HEK293 (cell line): ENCODE results near the gene C2orf49.

ENCODE experiments used
- CTCF ChIA-PET: fragments of 350-600 bp; formaldehyde crosslinking; extraction: SDS; loops from one replicate; lab custom pipeline; 2021; ENCODE audit warnings: antibody characterized with exemption; lab: Yijun Ruan, JAX
- POLR2A ChIA-PET: fragments of 300-600 bp; formaldehyde crosslinking; extraction: SDS; loops from one replicate; lab custom pipeline; 2020; ENCODE audit warnings: antibody characterized with exemption, inconsistent platforms; lab: Yijun Ruan, JAX
- H3K27ac ChIP-seq: fragments of 200-500 bp; sonication (Bioruptor generic); 2 replicates; pipeline ENCODE4 v1.5.1; 2014; ENCODE audit warnings: low read depth, low read length, control low read depth, inconsistent platforms; ENCODE audit errors: extremely low read depth
- H3K36me3 ChIP-seq, 2 experiments: fragments of 200-500 bp in 1 of 2; sonication (Bioruptor generic) in 1 of 2; 1 replicate in 1 of 2; 2 replicates in 1 of 2; pipeline ENCODE4 v1.5.1; 2014 to 2017; ENCODE audit warnings: inconsistent platforms in 2 of 2, low read length in 2 of 2; ENCODE audit not compliant: control insufficient read depth in 2 of 2, insufficient read depth in 1 of 2
- H3K4me1 ChIP-seq: fragments of 200-500 bp; sonication (Bioruptor generic); 2 replicates; pipeline ENCODE4 v1.5.1; 2014; ENCODE audit warnings: mild to moderate bottlenecking, low read length, inconsistent platforms; ENCODE audit not compliant: control insufficient read depth, insufficient read depth
- H3K4me3 ChIP-seq: 2 replicates; pipeline ENCODE4 v1.5.1; 2011; ENCODE audit warnings: low read depth, mild to moderate bottlenecking, control low read depth, low read length, moderate library complexity
- H3K9me3 ChIP-seq: fragments of 200-500 bp; sonication (Bioruptor generic); 2 replicates; pipeline ENCODE4 v1.5.1; 2014; ENCODE audit warnings: low read depth, low read length, inconsistent platforms; ENCODE audit not compliant: control insufficient read depth, insufficient read depth
- GLI2 ChIP-seq: fragments of 450-650 bp; formaldehyde crosslinking; IDR thresholded peaks from 2 replicates; pipeline ENCODE4; 2017; ENCODE audit warnings: missing biosample characterization, missing genetic modification characterization, low read depth, borderline replicate concordance
- KLF17 ChIP-seq: fragments of 450-650 bp; formaldehyde crosslinking; IDR thresholded peaks from 2 replicates; pipeline ENCODE4 v1.5.1; 2016; ENCODE audit warnings: missing biosample characterization, missing genetic modification characterization
- KLF9 ChIP-seq: fragments of 450-650 bp; formaldehyde crosslinking; IDR thresholded peaks from 2 replicates; pipeline ENCODE4 v1.5.1; 2016; ENCODE audit warnings: missing biosample characterization, missing genetic modification characterization, low read depth
- SETDB1 ChIP-seq: IDR thresholded peaks from one replicate; pipeline ENCODE4 v1.6.1; 2017; ENCODE audit warnings: mild to moderate bottlenecking, low read length, moderate library complexity, mixed read lengths; ENCODE audit not compliant: insufficient read length
- SP7 ChIP-seq: fragments of 450-650 bp; formaldehyde crosslinking; IDR thresholded peaks from 2 replicates; pipeline ENCODE4 v1.5.1; 2016; ENCODE audit warnings: missing biosample characterization, missing genetic modification characterization
- ZFP37 ChIP-seq: fragments of 450-650 bp; formaldehyde crosslinking; IDR thresholded peaks from 2 replicates; pipeline ENCODE4 v1.5.1; 2016; ENCODE audit warnings: missing biosample characterization, missing genetic modification characterization
- ZNF132 ChIP-seq: fragments of 450-650 bp; formaldehyde crosslinking; IDR thresholded peaks from 2 replicates; pipeline ENCODE4 v1.5.1; 2017; ENCODE audit warnings: missing biosample characterization, missing genetic modification characterization, borderline replicate concordance
- ZNF274 ChIP-seq, 2 experiments: fragments of 200-500 bp in 1 of 2; fragments of 450-650 bp in 1 of 2; sonication (Bioruptor generic) in 1 of 2; formaldehyde crosslinking in 1 of 2; IDR thresholded peaks; 2 replicates each; pipeline versions ENCODE4 v1.5.1 to v1.6.1; 2014 to 2016; ENCODE audit warnings: borderline replicate concordance in 1 of 2, inconsistent platforms in 1 of 2, low read length in 1 of 2, missing biosample characterization in 1 of 2, missing genetic modification characterization in 1 of 2
- ZNF311 ChIP-seq: fragments of 450-650 bp; formaldehyde crosslinking; IDR thresholded peaks from 2 replicates; pipeline ENCODE4 v1.5.1; 2017; ENCODE audit warnings: missing biosample characterization, missing genetic modification characterization, borderline replicate concordance
- ZNF37A ChIP-seq: fragments of 450-650 bp; IDR thresholded peaks from 2 replicates; pipeline ENCODE4 v1.5.1; 2018; ENCODE audit warnings: missing biosample characterization, missing genetic modification characterization
- ZNF416 ChIP-seq: fragments of 450-650 bp; formaldehyde crosslinking; IDR thresholded peaks from 2 replicates; pipeline ENCODE4 v1.5.1; 2016; ENCODE audit warnings: missing biosample characterization, missing genetic modification characterization
- ZNF610 ChIP-seq: fragments of 450-650 bp; formaldehyde crosslinking; IDR thresholded peaks from 2 replicates; pipeline ENCODE4 v1.5.1; 2016; ENCODE audit warnings: missing biosample characterization, missing genetic modification characterization, borderline replicate concordance
- ZNF664 ChIP-seq: fragments of 450-650 bp; formaldehyde crosslinking; IDR thresholded peaks from 2 replicates; pipeline ENCODE4 v1.5.1; 2016; ENCODE audit warnings: missing biosample characterization, missing genetic modification characterization
- ZNF677 ChIP-seq: fragments of 450-650 bp; IDR thresholded peaks from 2 replicates; pipeline ENCODE4 v1.5.0; 2018; ENCODE audit warnings: missing biosample characterization, mild to moderate bottlenecking, missing genetic modification characterization, moderate library complexity
- ZNF704 ChIP-seq: fragments of 450-650 bp; formaldehyde crosslinking; IDR thresholded peaks from 2 replicates; pipeline ENCODE4 v1.5.1; 2016; ENCODE audit warnings: missing biosample characterization, missing genetic modification characterization
- ZNF747 ChIP-seq: fragments of 450-650 bp; formaldehyde crosslinking; IDR thresholded peaks from 2 replicates; pipeline ENCODE4 v1.5.1; 2016; ENCODE audit warnings: missing biosample characterization, missing genetic modification characterization
- ZNF777 ChIP-seq: fragments of 450-650 bp; formaldehyde crosslinking; IDR thresholded peaks from 2 replicates; pipeline ENCODE4 v1.5.1; 2017; ENCODE audit warnings: missing biosample characterization, missing genetic modification characterization, borderline replicate concordance
- TF ChIP-seq, protein P1 (sequence below): fragments of 450-650 bp; formaldehyde crosslinking; IDR thresholded peaks from 2 replicates; pipeline ENCODE4 v1.5.1; 2016; ENCODE audit warnings: missing biosample characterization, missing genetic modification characterization
- TF ChIP-seq, protein P2 (sequence below): fragments of 450-650 bp; formaldehyde crosslinking; IDR thresholded peaks from 2 replicates; pipeline ENCODE4 v1.5.1; 2016; ENCODE audit warnings: missing biosample characterization, missing genetic modification characterization, borderline replicate concordance
- TF ChIP-seq, protein P3 (sequence below): fragments of 450-650 bp; formaldehyde crosslinking; IDR thresholded peaks from 2 replicates; pipeline ENCODE4 v1.5.1; 2016; ENCODE audit warnings: missing biosample characterization, missing genetic modification characterization

Gene C2orf49

GRCh38 chr2:105317937-105318336 is 19.4 kb upstream of the C2orf49 start:
- Histone ChIP-seq H3K36me3 (no peaks in the 10 kb centered on the region; a peak in 1 of 3 replicates), H3K27ac (no peak overlapping the region), H3K9me3 (no peaks in the 10 kb centered on the region), H3K4me3 (no peak overlapping the region), H3K4me1 (peaks cover 14% of the 10 kb centered on the region)
- ChIA-PET POLR2A (no interaction called here), CTCF (interaction anchor here (0.6 kb wide), 1 partner anchor 256 kb away, joined by 6 read pairs; no protein-coding TSS in a partner anchor)
- TF ChIP-seq ZNF747 (tag by site-specific recombination) = no peak
- no peak for TF ChIP-seq ZNF132 (tag by site-specific recombination)
- no peak for TF ChIP-seq ZNF274 (IDR thresholded peaks at IDR 0.05; ENCODE audit: low read length)
- TF ChIP-seq ZNF274 (tag by site-specific recombination; IDR thresholded peaks at IDR 0.05; ENCODE audit: borderline replicate concordance) = no peak
- no peak for TF ChIP-seq ZNF37A (tag by site-specific recombination)
- TF ChIP-seq ZNF704 (tag by site-specific recombination) = no peak
- TF ChIP-seq, protein P1, sequence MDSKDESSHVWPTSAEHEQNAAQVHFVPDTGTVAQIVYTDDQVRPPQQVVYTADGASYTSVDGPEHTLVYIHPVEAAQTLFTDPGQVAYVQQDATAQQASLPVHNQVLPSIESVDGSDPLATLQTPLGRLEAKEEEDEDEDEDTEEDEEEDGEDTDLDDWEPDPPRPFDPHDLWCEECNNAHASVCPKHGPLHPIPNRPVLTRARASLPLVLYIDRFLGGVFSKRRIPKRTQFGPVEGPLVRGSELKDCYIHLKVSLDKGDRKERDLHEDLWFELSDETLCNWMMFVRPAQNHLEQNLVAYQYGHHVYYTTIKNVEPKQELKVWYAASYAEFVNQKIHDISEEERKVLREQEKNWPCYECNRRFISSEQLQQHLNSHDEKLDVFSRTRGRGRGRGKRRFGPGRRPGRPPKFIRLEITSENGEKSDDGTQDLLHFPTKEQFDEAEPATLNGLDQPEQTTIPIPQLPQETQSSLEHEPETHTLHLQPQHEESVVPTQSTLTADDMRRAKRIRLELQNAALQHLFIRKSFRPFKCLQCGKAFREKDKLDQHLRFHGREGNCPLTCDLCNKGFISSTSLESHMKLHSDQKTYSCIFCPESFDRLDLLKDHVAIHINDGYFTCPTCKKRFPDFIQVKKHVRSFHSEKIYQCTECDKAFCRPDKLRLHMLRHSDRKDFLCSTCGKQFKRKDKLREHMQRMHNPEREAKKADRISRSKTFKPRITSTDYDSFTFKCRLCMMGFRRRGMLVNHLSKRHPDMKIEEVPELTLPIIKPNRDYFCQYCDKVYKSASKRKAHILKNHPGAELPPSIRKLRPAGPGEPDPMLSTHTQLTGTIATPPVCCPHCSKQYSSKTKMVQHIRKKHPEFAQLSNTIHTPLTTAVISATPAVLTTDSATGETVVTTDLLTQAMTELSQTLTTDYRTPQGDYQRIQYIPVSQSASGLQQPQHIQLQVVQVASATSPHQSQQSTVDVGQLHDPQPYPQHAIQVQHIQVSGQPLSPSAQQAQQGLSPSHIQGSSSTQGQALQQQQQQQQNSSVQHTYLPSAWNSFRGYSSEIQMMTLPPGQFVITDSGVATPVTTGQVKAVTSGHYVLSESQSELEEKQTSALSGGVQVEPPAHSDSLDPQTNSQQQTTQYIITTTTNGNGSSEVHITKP = no peak
- no peak for TF ChIP-seq KLF9
- no peak for TF ChIP-seq ZNF416 (tag by site-specific recombination)
- no peak for TF ChIP-seq GLI2 (tag by site-specific recombination)
- no peak for TF ChIP-seq ZNF311 (tag by site-specific recombination)
- no peak for TF ChIP-seq SETDB1
- TF ChIP-seq SP7 (tag by site-specific recombination) = no peak
- TF ChIP-seq ZFP37 = no peak
- TF ChIP-seq, protein P2, sequence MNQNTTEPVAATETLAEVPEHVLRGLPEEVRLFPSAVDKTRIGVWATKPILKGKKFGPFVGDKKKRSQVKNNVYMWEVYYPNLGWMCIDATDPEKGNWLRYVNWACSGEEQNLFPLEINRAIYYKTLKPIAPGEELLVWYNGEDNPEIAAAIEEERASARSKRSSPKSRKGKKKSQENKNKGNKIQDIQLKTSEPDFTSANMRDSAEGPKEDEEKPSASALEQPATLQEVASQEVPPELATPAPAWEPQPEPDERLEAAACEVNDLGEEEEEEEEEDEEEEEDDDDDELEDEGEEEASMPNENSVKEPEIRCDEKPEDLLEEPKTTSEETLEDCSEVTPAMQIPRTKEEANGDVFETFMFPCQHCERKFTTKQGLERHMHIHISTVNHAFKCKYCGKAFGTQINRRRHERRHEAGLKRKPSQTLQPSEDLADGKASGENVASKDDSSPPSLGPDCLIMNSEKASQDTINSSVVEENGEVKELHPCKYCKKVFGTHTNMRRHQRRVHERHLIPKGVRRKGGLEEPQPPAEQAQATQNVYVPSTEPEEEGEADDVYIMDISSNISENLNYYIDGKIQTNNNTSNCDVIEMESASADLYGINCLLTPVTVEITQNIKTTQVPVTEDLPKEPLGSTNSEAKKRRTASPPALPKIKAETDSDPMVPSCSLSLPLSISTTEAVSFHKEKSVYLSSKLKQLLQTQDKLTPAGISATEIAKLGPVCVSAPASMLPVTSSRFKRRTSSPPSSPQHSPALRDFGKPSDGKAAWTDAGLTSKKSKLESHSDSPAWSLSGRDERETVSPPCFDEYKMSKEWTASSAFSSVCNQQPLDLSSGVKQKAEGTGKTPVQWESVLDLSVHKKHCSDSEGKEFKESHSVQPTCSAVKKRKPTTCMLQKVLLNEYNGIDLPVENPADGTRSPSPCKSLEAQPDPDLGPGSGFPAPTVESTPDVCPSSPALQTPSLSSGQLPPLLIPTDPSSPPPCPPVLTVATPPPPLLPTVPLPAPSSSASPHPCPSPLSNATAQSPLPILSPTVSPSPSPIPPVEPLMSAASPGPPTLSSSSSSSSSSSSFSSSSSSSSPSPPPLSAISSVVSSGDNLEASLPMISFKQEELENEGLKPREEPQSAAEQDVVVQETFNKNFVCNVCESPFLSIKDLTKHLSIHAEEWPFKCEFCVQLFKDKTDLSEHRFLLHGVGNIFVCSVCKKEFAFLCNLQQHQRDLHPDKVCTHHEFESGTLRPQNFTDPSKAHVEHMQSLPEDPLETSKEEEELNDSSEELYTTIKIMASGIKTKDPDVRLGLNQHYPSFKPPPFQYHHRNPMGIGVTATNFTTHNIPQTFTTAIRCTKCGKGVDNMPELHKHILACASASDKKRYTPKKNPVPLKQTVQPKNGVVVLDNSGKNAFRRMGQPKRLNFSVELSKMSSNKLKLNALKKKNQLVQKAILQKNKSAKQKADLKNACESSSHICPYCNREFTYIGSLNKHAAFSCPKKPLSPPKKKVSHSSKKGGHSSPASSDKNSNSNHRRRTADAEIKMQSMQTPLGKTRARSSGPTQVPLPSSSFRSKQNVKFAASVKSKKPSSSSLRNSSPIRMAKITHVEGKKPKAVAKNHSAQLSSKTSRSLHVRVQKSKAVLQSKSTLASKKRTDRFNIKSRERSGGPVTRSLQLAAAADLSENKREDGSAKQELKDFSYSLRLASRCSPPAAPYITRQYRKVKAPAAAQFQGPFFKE (tag by site-specific recombination) = no peak
- no peak for TF ChIP-seq ZNF777 (tag by site-specific recombination)
- no peak for TF ChIP-seq ZNF610 (tag by site-specific recombination)
- no peak for TF ChIP-seq ZNF677 (tag by site-specific recombination)
- no peak for TF ChIP-seq ZNF664 (tag by site-specific recombination)
- TF ChIP-seq, protein P3, sequence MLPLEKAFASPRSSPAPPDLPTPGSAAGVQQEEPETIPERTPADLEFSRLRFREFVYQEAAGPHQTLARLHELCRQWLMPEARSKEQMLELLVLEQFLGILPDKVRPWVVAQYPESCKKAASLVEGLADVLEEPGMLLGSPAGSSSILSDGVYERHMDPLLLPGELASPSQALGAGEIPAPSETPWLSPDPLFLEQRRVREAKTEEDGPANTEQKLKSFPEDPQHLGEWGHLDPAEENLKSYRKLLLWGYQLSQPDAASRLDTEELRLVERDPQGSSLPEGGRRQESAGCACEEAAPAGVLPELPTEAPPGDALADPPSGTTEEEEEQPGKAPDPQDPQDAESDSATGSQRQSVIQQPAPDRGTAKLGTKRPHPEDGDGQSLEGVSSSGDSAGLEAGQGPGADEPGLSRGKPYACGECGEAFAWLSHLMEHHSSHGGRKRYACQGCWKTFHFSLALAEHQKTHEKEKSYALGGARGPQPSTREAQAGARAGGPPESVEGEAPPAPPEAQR = no peak
- no peak for TF ChIP-seq KLF17
- TF ChIP-seq, all 188 proteins: peak for 0
